A549 (cell line): ENCODE results near the gene FBXO30. TPM values are rescaled to one million over a fixed set of nuclear protein-coding genes. Genes with fewer than 3 reads are reported as not detected.

ENCODE experiments used
- ATAC-seq, 2 experiments: fragments of 200-7000 bp in 1 of 2; fragments of >200 bp in 1 of 2; cut with Nextera tagmentation in 1 of 2; cut with Tn5 transposase in 1 of 2; 3 replicates each; pipeline versions ENCODE4 v1.8.0 to v1.9.1; 2018 to 2020; ENCODE audit warnings: mild to moderate bottlenecking in 1 of 2, moderate library complexity in 1 of 2
- CTCF ChIA-PET: fragments of 300-600 bp; sonication (Branson Sonifier 250); formaldehyde crosslinking; extraction: SDS; loops from one replicate; lab custom pipeline; 2021; ENCODE audit warnings: antibody characterized with exemption, inconsistent platforms; lab: Yijun Ruan, JAX
- POLR2A ChIA-PET: fragments of 350-600 bp; formaldehyde crosslinking; extraction: SDS; loops from one replicate; lab custom pipeline; 2021; ENCODE audit warnings: antibody characterized with exemption, inconsistent platforms; lab: Yijun Ruan, JAX
- DNase-seq, 2 experiments: peaks; one replicate each; pipeline versions ENCODE4 v3.0.0 to v3.0.0-alpha.2; 2011 to 2016; ENCODE audit warnings: low read depth in 1 of 2, low spot score in 1 of 2
- FAIRE-seq: peaks from 2 replicates; lab custom pipeline; 2011; peaks lifted over from hg19 to GRCh38; lab: Jason Lieb, UNC
- H3K27ac ChIP-seq, 2 experiments: fragments of >200 bp; sonication (Bioruptor Twin); formaldehyde crosslinking; 3 replicates each; pipeline ENCODE4 v1.5.1; 2016 to 2017
- H3K4me1 ChIP-seq: fragments of >200 bp; sonication (Bioruptor Twin); formaldehyde crosslinking; 3 replicates; pipeline ENCODE4 v1.6.1; 2016
- H3K4me2 ChIP-seq: fragments of >200 bp; sonication (Bioruptor Twin); formaldehyde crosslinking; 3 replicates; pipeline ENCODE4 v1.6.1; 2016
- H3K4me3 ChIP-seq: fragments of >200 bp; sonication (Bioruptor Twin); formaldehyde crosslinking; 3 replicates; pipeline ENCODE4 v1.5.1; 2016
- H3K9me3 ChIP-seq: fragments of >200 bp; sonication (Bioruptor Twin); formaldehyde crosslinking; 3 replicates; pipeline ENCODE4 v1.6.1; 2016
- CEBPB ChIP-seq, 2 experiments: fragments of >200 bp in 1 of 2; sonication (Bioruptor Twin) in 1 of 2; formaldehyde crosslinking in 1 of 2; IDR thresholded peaks; 2 replicates each; pipeline ENCODE4 v1.6.1; 2012 to 2016
- CHD2 ChIP-seq: fragments of 150-350 bp; IDR thresholded peaks from 2 replicates; pipeline ENCODE4 v1.6.1; 2014; ENCODE audit warnings: low read length; ENCODE audit not compliant: partially characterized antibody
- ESRRA ChIP-seq: fragments of 150-350 bp; IDR thresholded peaks from 2 replicates; pipeline ENCODE4 v1.6.1; 2014; ENCODE audit warnings: mild to moderate bottlenecking, low read length, borderline replicate concordance
- FOXS1 ChIP-seq: fragments of 250-450 bp; sonication (Bioruptor Pico); IDR thresholded peaks from 2 replicates; pipeline ENCODE4 v1.5.0; 2020; ENCODE audit warnings: mild to moderate bottlenecking, moderate library complexity
- GATA3 ChIP-seq: IDR thresholded peaks from 2 replicates; pipeline ENCODE4 v1.6.1; 2012; ENCODE audit warnings: borderline replicate concordance
- JUN ChIP-seq, 2 experiments: fragments of >200 bp; sonication (Bioruptor Twin); formaldehyde crosslinking; IDR thresholded peaks; 2 replicates in 1 of 2; 3 replicates in 1 of 2; pipeline ENCODE4 v1.6.1; 2016 to 2017
- JUNB ChIP-seq: fragments of >200 bp; sonication (Bioruptor Twin); formaldehyde crosslinking; IDR thresholded peaks from 2 replicates; pipeline ENCODE4 v1.6.1; 2016
- MAZ ChIP-seq: fragments of 150-350 bp; IDR thresholded peaks from 2 replicates; pipeline ENCODE4 v1.6.1; 2014; ENCODE audit warnings: antibody characterized with exemption, low read depth, low read length, borderline replicate concordance
- PHF8 ChIP-seq: fragments of 200-600 bp; sonication (generic); IDR thresholded peaks from 2 replicates; pipeline ENCODE4 v1.6.1; 2016; ENCODE audit warnings: low read depth, mild to moderate bottlenecking, antibody characterized with exemption, moderate library complexity, borderline replicate concordance
- POLR2A ChIP-seq: IDR thresholded peaks from 2 replicates; pipeline ENCODE4 v1.6.1; 2012; ENCODE audit warnings: mild to moderate bottlenecking, low read length
- RARB ChIP-seq: fragments of 250-450 bp; sonication (Bioruptor Pico); IDR thresholded peaks from 2 replicates; pipeline ENCODE4 v1.8.0; 2021; ENCODE audit warnings: mild to moderate bottlenecking, moderate library complexity
- SMC3 ChIP-seq: fragments of >200 bp; sonication (Bioruptor Twin); formaldehyde crosslinking; IDR thresholded peaks from 3 replicates; pipeline ENCODE4 v1.6.1; 2018; ENCODE audit warnings: inconsistent platforms
- TFCP2L1 ChIP-seq: fragments of 250-450 bp; sonication (Bioruptor Pico); IDR thresholded peaks from 2 replicates; pipeline ENCODE4 v1.5.0; 2021; ENCODE audit warnings: mild to moderate bottlenecking
- TP53 ChIP-seq: fragments of 250-450 bp; sonication (Bioruptor Pico); IDR thresholded peaks from 2 replicates; pipeline ENCODE4 v1.5.0; 2021; ENCODE audit warnings: mild to moderate bottlenecking, moderate library complexity
- ZSCAN20 ChIP-seq: fragments of 250-450 bp; sonication (Bioruptor Pico); IDR thresholded peaks from 2 replicates; pipeline ENCODE4 v1.8.0; 2022; ENCODE audit warnings: mild to moderate bottlenecking, moderate library complexity
- WGBS: methylation state at CpG from one replicate; pipeline ENCODE4 v1.1.6; 2017; ENCODE audit errors: missing lambda C conversion rate; 5-methylcytosine and 5-hydroxymethylcytosine counted together
- polyA plus RNA-seq, 4 experiments: library from polyadenylated mRNA; depleted of rRNA in 3 of 4; stranded (reverse); fragments of >200 nt; fragmentation: RNase III in 1 of 4; extraction: RNeasy Plus Mini Kit Qiagen cat#74134 plus additional on column Dnase treatment in 1 of 4; gene quantifications; 2 replicates in 3 of 4; 3 replicates in 1 of 4; pipeline ENCODE4 v1.2.3, GENCODE V29; 2011 to 2017
- TF ChIP-seq, protein P1 (sequence below): fragments of 200-600 bp; sonication (generic); IDR thresholded peaks from 2 replicates; pipeline ENCODE4 v1.6.1; 2016; ENCODE audit warnings: antibody characterized with exemption, mild to moderate bottlenecking, moderate library complexity
- TF ChIP-seq, protein P2 (sequence below): fragments of 250-450 bp; sonication (Bioruptor Pico); IDR thresholded peaks from 2 replicates; pipeline ENCODE4 v1.5.0; 2020; ENCODE audit warnings: low read depth, mild to moderate bottlenecking, moderate library complexity
- TF ChIP-seq, protein P3 (sequence below): IDR thresholded peaks from 2 replicates; pipeline ENCODE4 v1.6.1; 2012
- TF ChIP-seq, protein P4 (sequence below): fragments of 450-650 bp; IDR thresholded peaks from 2 replicates; pipeline ENCODE4 v1.6.1; 2014; ENCODE audit warnings: antibody characterized with exemption

FBXO30 gene
- polyA plus RNA-seq, 2 of the 4 experiments (the other 2 are of a cell fraction), result 8.3 to 10.4 TPM

DNA sequence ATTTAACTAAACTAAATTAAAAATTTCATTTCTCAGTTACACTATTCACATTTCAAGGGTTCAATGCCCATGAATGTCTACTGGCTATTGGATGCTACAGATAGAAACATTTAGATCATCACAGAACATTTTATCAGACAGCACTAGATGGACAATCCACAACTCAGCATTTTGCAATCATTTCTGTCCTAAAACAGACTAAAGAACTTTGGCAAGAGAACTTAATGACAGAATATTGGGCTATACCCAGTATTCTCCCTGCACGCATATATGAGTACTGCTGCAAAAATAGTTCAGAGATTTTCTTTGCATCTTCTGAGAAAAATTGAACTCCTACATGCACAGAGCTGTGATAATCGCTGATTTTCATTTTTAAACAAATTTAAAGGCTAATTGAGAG is 36.1 kb upstream of the FBXO30 start (continued):
- TF ChIP-seq, protein P1, sequence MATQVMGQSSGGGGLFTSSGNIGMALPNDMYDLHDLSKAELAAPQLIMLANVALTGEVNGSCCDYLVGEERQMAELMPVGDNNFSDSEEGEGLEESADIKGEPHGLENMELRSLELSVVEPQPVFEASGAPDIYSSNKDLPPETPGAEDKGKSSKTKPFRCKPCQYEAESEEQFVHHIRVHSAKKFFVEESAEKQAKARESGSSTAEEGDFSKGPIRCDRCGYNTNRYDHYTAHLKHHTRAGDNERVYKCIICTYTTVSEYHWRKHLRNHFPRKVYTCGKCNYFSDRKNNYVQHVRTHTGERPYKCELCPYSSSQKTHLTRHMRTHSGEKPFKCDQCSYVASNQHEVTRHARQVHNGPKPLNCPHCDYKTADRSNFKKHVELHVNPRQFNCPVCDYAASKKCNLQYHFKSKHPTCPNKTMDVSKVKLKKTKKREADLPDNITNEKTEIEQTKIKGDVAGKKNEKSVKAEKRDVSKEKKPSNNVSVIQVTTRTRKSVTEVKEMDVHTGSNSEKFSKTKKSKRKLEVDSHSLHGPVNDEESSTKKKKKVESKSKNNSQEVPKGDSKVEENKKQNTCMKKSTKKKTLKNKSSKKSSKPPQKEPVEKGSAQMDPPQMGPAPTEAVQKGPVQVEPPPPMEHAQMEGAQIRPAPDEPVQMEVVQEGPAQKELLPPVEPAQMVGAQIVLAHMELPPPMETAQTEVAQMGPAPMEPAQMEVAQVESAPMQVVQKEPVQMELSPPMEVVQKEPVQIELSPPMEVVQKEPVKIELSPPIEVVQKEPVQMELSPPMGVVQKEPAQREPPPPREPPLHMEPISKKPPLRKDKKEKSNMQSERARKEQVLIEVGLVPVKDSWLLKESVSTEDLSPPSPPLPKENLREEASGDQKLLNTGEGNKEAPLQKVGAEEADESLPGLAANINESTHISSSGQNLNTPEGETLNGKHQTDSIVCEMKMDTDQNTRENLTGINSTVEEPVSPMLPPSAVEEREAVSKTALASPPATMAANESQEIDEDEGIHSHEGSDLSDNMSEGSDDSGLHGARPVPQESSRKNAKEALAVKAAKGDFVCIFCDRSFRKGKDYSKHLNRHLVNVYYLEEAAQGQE, result no peak
- no peak for TF ChIP-seq ESRRA
- no peak for TF ChIP-seq RARB (CRISPR knock-in tag)
- TF ChIP-seq POLR2A, result no peak
- no peak for TF ChIP-seq PHF8
- no peak for TF ChIP-seq SMC3
- TF ChIP-seq, protein P2, sequence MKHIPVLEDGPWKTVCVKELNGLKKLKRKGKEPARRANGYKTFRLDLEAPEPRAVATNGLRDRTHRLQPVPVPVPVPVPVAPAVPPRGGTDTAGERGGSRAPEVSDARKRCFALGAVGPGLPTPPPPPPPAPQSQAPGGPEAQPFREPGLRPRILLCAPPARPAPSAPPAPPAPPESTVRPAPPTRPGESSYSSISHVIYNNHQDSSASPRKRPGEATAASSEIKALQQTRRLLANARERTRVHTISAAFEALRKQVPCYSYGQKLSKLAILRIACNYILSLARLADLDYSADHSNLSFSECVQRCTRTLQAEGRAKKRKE, result no peak

DNA sequence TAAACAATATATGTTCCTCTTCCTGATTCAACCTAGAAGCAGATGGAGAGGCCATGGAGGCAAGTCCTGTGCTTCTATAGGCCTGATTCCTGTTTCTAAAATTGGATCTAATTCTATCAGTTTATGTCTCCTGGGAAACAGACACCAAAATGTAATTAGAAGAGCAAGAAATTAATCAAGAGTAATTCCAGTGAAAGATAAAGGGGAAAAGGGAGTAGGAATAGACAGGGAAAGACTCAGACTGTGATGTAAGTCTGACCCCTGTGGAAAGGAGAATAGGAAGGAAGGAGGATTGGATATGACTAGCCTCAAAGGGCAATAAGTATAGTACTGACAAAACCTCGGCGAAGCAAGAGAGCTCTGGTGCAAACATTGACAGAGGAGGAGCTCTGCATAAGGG is 33.9 kb upstream of the FBXO30 start:
- FAIRE-seq (no peak), DNase-seq (no peak), ATAC-seq (no peak)
- Histone ChIP-seq H3K4me3 (no peak overlapping the region), H3K27ac (no peak overlapping the region), H3K4me2 (no peak overlapping the region), H3K4me1 (no peaks in the 10 kb centered on the region), H3K9me3 (no peaks in the 10 kb centered on the region)
- WGBS, result 85% methylated on average over 2 of the region's 2 CpGs
- TF ChIP-seq GATA3, result no peak
- TF ChIP-seq, protein P3, sequence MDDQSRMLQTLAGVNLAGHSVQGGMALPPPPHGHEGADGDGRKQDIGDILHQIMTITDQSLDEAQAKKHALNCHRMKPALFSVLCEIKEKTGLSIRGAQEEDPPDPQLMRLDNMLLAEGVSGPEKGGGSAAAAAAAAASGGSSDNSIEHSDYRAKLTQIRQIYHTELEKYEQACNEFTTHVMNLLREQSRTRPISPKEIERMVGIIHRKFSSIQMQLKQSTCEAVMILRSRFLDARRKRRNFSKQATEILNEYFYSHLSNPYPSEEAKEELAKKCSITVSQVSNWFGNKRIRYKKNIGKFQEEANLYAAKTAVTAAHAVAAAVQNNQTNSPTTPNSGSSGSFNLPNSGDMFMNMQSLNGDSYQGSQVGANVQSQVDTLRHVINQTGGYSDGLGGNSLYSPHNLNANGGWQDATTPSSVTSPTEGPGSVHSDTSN, result no peak
- TF ChIP-seq, protein P2, result no peak
- TF ChIP-seq FOXS1 (CRISPR knock-in tag), result no peak
- TF ChIP-seq TP53 (CRISPR knock-in tag), result no peak
- TF ChIP-seq, protein P4, sequence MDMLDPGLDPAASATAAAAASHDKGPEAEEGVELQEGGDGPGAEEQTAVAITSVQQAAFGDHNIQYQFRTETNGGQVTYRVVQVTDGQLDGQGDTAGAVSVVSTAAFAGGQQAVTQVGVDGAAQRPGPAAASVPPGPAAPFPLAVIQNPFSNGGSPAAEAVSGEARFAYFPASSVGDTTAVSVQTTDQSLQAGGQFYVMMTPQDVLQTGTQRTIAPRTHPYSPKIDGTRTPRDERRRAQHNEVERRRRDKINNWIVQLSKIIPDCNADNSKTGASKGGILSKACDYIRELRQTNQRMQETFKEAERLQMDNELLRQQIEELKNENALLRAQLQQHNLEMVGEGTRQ, result no peak
- no peak for TF ChIP-seq ZSCAN20
- TF ChIP-seq JUNB, result no peak
- no peak for TF ChIP-seq MAZ
- TF ChIP-seq TFCP2L1 (CRISPR knock-in tag), result no peak
- CTCF ChIA-PET, result no interaction called here
- POLR2A ChIA-PET, result no interaction called here

DNA sequence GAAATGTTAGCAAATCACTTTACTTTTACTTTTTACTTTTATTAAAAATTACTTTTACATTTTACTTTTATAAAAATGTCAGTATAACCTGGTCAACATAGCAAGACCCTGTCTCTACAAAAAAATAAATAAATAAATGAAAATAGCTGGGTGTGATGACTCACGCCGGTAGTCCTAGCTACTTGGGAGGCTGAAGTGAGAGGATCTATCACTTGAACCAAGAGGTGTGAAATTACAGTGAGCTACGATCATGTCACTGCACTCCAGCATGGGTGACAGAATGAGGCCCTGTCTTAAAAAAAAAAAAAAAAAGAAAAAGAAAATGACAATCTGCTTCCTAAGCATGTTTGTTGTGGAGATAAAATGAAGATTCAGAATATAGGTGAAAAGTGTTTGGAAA is 31.0 kb upstream of the FBXO30 start:
- WGBS, result 94% methylated on average over 3 of the region's 3 CpGs

More for the DNA sequence above, 31.0 kb upstream of the FBXO30 start:
- ChIA-PET POLR2A (no interaction called here), CTCF (no interaction called here)
- no peak overlapping the region for H3K27ac ChIP-seq
- DNase-seq, result no peak
- no peak for ATAC-seq
- H3K4me1 ChIP-seq, result no peaks in the 10 kb centered on the region
- no peak for FAIRE-seq
- no peak overlapping the region for H3K4me2 ChIP-seq
- H3K4me3 ChIP-seq, result no peak overlapping the region
- H3K9me3 ChIP-seq, result no peaks in the 10 kb centered on the region
- no peak for TF ChIP-seq JUN (IDR thresholded peaks at IDR 0.05)
- no peak for TF ChIP-seq ZSCAN20
- TF ChIP-seq CEBPB (IDR thresholded peaks at IDR 0.05), result no peak
- no peak for TF ChIP-seq CHD2
- TF ChIP-seq TFCP2L1 (CRISPR knock-in tag), result no peak
